Neuronal stem cell (in vitro differentiated cells): ENCODE results near the gene GAGE12G. TPM values are rescaled to one million over a fixed set of nuclear protein-coding genes. Genes with fewer than 3 reads are reported as not detected.

ENCODE experiments used
- DNase-seq: peaks from one replicate; pipeline ENCODE4 v3.0.0-alpha.2; 2013; ENCODE audit warnings: low spot score
- H2AFZ ChIP-seq: one replicate; pipeline ENCODE4 v1.6.1; 2013; ENCODE audit warnings: mild to moderate bottlenecking, low read length, inconsistent platforms
- H2AK5ac ChIP-seq: 2 replicates; pipeline ENCODE4 v1.6.1; 2013; ENCODE audit warnings: low read depth, mild to moderate bottlenecking, inconsistent platforms, low read length, moderate library complexity, mixed read lengths
- H2BK120ac ChIP-seq: 2 replicates; pipeline ENCODE4 v1.6.1; 2013; ENCODE audit warnings: low read depth, mild to moderate bottlenecking, inconsistent platforms, low read length, moderate library complexity, mixed read lengths
- H2BK12ac ChIP-seq: one replicate; pipeline ENCODE4 v1.6.1; 2013; ENCODE audit warnings: low read length, inconsistent platforms
- H2BK15ac ChIP-seq: 2 replicates; pipeline ENCODE4 v1.6.1; 2013; ENCODE audit warnings: mild to moderate bottlenecking, low read length, inconsistent platforms, mixed read lengths
- H2BK5ac ChIP-seq: one replicate; pipeline ENCODE4 v1.6.1; 2013; ENCODE audit warnings: inconsistent platforms, mild to moderate bottlenecking, low read length, moderate library complexity
- H3K14ac ChIP-seq: one replicate; pipeline ENCODE4 v1.6.1; 2013; ENCODE audit warnings: low read length, inconsistent platforms
- H3K18ac ChIP-seq: 2 replicates; pipeline ENCODE4 v1.6.1; 2013; ENCODE audit warnings: low read length, inconsistent platforms
- H3K23ac ChIP-seq: 2 replicates; pipeline ENCODE4 v1.6.1; 2013; ENCODE audit warnings: low read depth, mild to moderate bottlenecking, mixed read lengths, low read length, inconsistent platforms; ENCODE audit not compliant: poor library complexity
- H3K27ac ChIP-seq: replicated peaks from 3 replicates; pipeline ENCODE4 v1.5.1; 2013; ENCODE audit warnings: low read length, inconsistent platforms
- H3K27me3 ChIP-seq, 3 experiments: 2 replicates each; pipeline ENCODE4 v1.6.1; 2013; ENCODE audit warnings: low read length in 3 of 3, mild to moderate bottlenecking in 2 of 3, inconsistent platforms in 1 of 3, low read depth in 1 of 3, mixed read lengths in 1 of 3, moderate library complexity in 1 of 3; ENCODE audit not compliant: control insufficient read depth in 3 of 3, insufficient read depth in 3 of 3
- H3K36me3 ChIP-seq, 2 donors: replicated peaks in 1 of 2; 2 replicates each; pipeline ENCODE4 v1.6.1; 2013; ENCODE audit warnings: low read length in 2 of 2; ENCODE audit not compliant: control insufficient read depth in 2 of 2, insufficient read depth in 2 of 2
- H3K4ac ChIP-seq: 2 replicates; pipeline ENCODE4 v1.6.1; 2013; ENCODE audit warnings: inconsistent platforms, mild to moderate bottlenecking, low read length, moderate library complexity
- H3K4me1 ChIP-seq, 2 donors: 1 replicate in 1 of 2; 2 replicates in 1 of 2; pipeline ENCODE4 v1.6.1; 2013; ENCODE audit warnings: low read length in 2 of 2, low read depth in 1 of 2; ENCODE audit not compliant: control insufficient read depth in 2 of 2, insufficient read depth in 1 of 2
- H3K4me2 ChIP-seq: one replicate; pipeline ENCODE4 v1.6.1; 2013; ENCODE audit warnings: mild to moderate bottlenecking, low read length, inconsistent platforms; ENCODE audit not compliant: insufficient read depth, poor library complexity, severe bottlenecking
- H3K4me3 ChIP-seq, 2 donors: 2 replicates each; pipeline ENCODE4 v1.5.1; 2013; ENCODE audit warnings: low read length in 2 of 2, mild to moderate bottlenecking in 2 of 2, inconsistent platforms in 1 of 2, moderate library complexity in 1 of 2
- H3K79me1 ChIP-seq: one replicate; pipeline ENCODE4 v1.6.1; 2013; ENCODE audit warnings: low read depth, mild to moderate bottlenecking, inconsistent platforms, low read length, moderate library complexity
- H3K9ac ChIP-seq: one replicate; pipeline ENCODE4 v1.6.1; 2013; ENCODE audit warnings: mild to moderate bottlenecking, low read depth, low read length, inconsistent platforms; ENCODE audit not compliant: poor library complexity
- H3K9me3 ChIP-seq, 2 donors: replicated peaks in 1 of 2; 2 replicates each; pipeline versions ENCODE3 to v1.6.1; 2013; ENCODE audit warnings: low read length in 2 of 2, mild to moderate bottlenecking in 2 of 2, inconsistent platforms in 1 of 2, low read depth in 1 of 2, mixed read lengths in 1 of 2, moderate library complexity in 1 of 2; ENCODE audit not compliant: control insufficient read depth in 2 of 2, insufficient read depth in 1 of 2
- H4K8ac ChIP-seq: one replicate; pipeline ENCODE4 v1.6.1; 2013; ENCODE audit warnings: low read depth, mild to moderate bottlenecking, inconsistent platforms, low read length, moderate library complexity
- H4K91ac ChIP-seq: one replicate; pipeline ENCODE4 v1.6.1; 2013; ENCODE audit warnings: low read length, low read depth, mild to moderate bottlenecking, inconsistent platforms; ENCODE audit not compliant: poor library complexity
- WGBS, 2 donors: extraction: QIAGEN DNeasy Blood & Tissue Kit; methylation state at CpG; one replicate each; pipeline ENCODE4 v1.1.7; 2013; ENCODE audit warnings: missing lambda C conversion rate in 2 of 2, mixed read lengths in 1 of 2; ENCODE audit not compliant: insufficient read length in 2 of 2, insufficient replicate concordance in 1 of 2; ENCODE audit errors: extremely low coverage in 2 of 2; 5-methylcytosine and 5-hydroxymethylcytosine counted together
- small RNA-seq: library from polyadenylated mRNA; stranded (forward); fragments of <200 nt; extraction: miRNeasy Mini kit (QIAGEN cat#:217004); gene quantifications from one replicate; pipeline ENCODE3, GENCODE V24; 2013; ENCODE audit not compliant: insufficient read depth

The GAGE12G gene

DNA sequence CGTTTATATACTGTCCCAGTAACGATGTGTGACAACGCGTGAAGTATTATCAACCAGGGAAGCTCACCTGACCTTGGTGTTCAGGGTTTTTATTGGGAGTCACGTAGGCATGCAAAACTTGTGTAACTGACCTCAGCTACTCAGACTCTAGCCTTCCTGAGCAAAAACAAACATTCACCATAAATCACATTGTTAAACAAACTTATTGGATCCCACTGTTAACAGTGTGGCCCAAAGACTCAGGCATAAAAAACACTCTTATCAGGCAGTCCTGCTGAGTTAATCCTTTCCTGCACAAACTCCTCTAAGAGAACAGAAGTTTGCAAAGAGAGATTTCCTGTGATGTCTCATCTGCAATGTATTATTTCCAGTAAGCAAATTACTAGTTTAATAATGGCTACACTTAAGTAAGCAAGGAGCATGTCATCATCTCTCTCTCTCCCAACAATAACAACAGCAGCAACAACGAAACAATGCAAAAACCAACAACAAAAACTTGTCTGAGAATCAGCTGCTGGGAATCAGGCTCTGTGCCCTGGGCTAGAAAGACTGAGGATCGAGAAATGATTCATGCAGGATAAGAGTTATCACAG lies 40.6 kb downstream of the GAGE12G start:
- no peak for DNase-seq
- Histone ChIP-seq H3K9me3 (no peaks in the 10 kb centered on the region), H3K79me1 (no peaks in the 10 kb centered on the region), H3K4me2 (no peak overlapping the region), H2AFZ (no peak overlapping the region), H2BK15ac (no peak overlapping the region), H3K27ac (no peak overlapping the region), H3K4ac (no peak overlapping the region), H2BK12ac (no peak overlapping the region), H3K4me3 (no peak overlapping the region), H3K36me3 (no peaks in the 10 kb centered on the region), H3K14ac (no peak overlapping the region), H4K8ac (no peak overlapping the region), H3K18ac (no peak overlapping the region), H4K91ac (no peak overlapping the region), H3K4me1 (no peaks in the 10 kb centered on the region), H3K27me3 (peaks cover 0 to 10% (median 0%) of the 10 kb centered on the region in 3 experiments), H3K23ac (no peak overlapping the region), H2BK120ac (no peak overlapping the region), H2BK5ac (no peak overlapping the region), H2AK5ac (no peak overlapping the region), H3K9ac (no peak overlapping the region)
- no CpG with 5 or more reads among the region's 7 CpGs for WGBS, 2 donors

DNA sequence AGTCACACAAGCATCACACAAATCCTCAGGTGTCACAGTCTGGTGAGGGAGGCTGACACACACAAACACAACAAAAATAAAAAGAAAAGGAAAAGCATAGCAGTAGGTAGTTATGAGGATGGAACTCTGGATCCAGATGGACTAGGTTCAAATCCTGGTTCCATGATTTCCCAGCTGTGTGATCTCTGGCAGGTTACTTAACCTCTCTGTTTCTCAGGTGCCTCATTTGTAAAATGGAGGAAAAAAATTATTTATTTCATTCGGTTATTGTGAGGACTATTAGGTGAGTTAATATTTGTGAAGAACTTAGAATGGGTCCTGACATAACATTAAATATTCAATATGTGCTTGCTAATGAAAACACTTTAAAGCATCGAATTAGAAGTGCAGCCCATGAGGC lies 48.4 kb downstream of the GAGE12G start:
- Histone ChIP-seq H3K9me3 (no peaks in the 10 kb centered on the region), H3K14ac (no peak overlapping the region), H2BK12ac (no peak overlapping the region), H2AK5ac (no peak overlapping the region), H3K4me2 (no peak overlapping the region), H2BK5ac (no peak overlapping the region), H2BK15ac (no peak overlapping the region), H3K9ac (no peak overlapping the region), H3K79me1 (no peaks in the 10 kb centered on the region), H3K4me3 (no peak overlapping the region), H3K27ac (no peak overlapping the region), H2AFZ (no peak overlapping the region), H3K4me1 (no peaks in the 10 kb centered on the region), H3K4ac (no peak overlapping the region), H2BK120ac (no peak overlapping the region), H3K23ac (no peak overlapping the region), H4K91ac (no peak overlapping the region), H3K18ac (no peak overlapping the region), H4K8ac (no peak overlapping the region), H3K27me3 (no peaks in the 10 kb centered on the region), H3K36me3 (no peaks in the 10 kb centered on the region)
- no CpG with 5 or more reads among the region's 2 CpGs for WGBS, 2 donors
- no peak for DNase-seq

Small RNA genes lying within 50 kb of the gene (small RNA-seq; reads per million reads assigned to genes)
- not detected for gene GAGE12B
